Right atrium auricular region (tissue), 2 donors: ENCODE results near the gene MYO1E. TPM values are rescaled to one million over a fixed set of nuclear protein-coding genes. Genes with fewer than 3 reads are reported as not detected.

Experiments
- DNase-seq: peaks from one replicate; pipeline ENCODE4 v3.0.0-alpha.2; 2019; ENCODE audit warnings: low spot score
- H3K27ac ChIP-seq, 2 donors: fragments of 200-600 bp; sonication (generic); 1 replicate in 1 of 2; 2 replicates in 1 of 2; pipeline ENCODE4 v1.5.1; 2016 to 2019
- H3K27me3 ChIP-seq, 2 donors: fragments of 200-600 bp; sonication (generic); one replicate each; pipeline versions ENCODE4 v1.5.1 to v1.6.0; 2017 to 2019
- H3K36me3 ChIP-seq: fragments of 200-600 bp; sonication (generic); one replicate; pipeline ENCODE4 v1.5.1; 2016
- H3K4me1 ChIP-seq, 2 donors: fragments of 200-600 bp; sonication (generic); one replicate each; pipeline versions ENCODE4 v1.5.1 to v1.6.0; 2017 to 2019
- H3K4me3 ChIP-seq, 2 donors: fragments of 200-600 bp; sonication (generic); 1 replicate in 1 of 2; 2 replicates in 1 of 2; pipeline ENCODE4 v1.5.1; 2017 to 2019; ENCODE audit warnings: mild to moderate bottlenecking in 1 of 2, moderate library complexity in 1 of 2
- H3K9me3 ChIP-seq, 2 donors: fragments of 200-600 bp; sonication (generic); one replicate each; pipeline ENCODE4 v1.5.1; 2019
- CTCF ChIP-seq, 2 donors: fragments of 200-600 bp; sonication (generic); IDR thresholded peaks; one replicate each; pipeline ENCODE4 v1.5.1; 2019; ENCODE audit warnings: antibody characterized with exemption in 2 of 2
- total RNA-seq, 2 donors: library from RNA; depleted of rRNA; stranded (reverse); fragments of >200 nt; gene quantifications; one replicate each; pipeline ENCODE4 v1.1.0, GENCODE V29; 2016

The MYO1E gene
- total RNA-seq, 2 donors from 2014 or later, result 9.6 to 17.2 TPM

GRCh38 chr15:59278120-59278519 is 94.6 kb downstream of the MYO1E start:
- Histone ChIP-seq H3K9me3 (no peaks in the 10 kb centered on the region), H3K27ac (no peak overlapping the region), H3K27me3 (no peaks in the 10 kb centered on the region), H3K4me3 (no peak overlapping the region), H3K36me3 (no peaks in the 10 kb centered on the region), H3K4me1 (no peaks in the 10 kb centered on the region)
- no peak for DNase-seq
- no peak for TF ChIP-seq CTCF (IDR thresholded peaks at IDR 0.05)

- no peak for TF ChIP-seq CTCF (IDR thresholded peaks at IDR 0.05)
- H3K36me3 ChIP-seq, result no peaks in the 10 kb centered on the region
- no peak for DNase-seq
- H3K27ac ChIP-seq, result no peak overlapping the region
- no peak overlapping the region for H3K4me3 ChIP-seq
- no peaks in the 10 kb centered on the region for H3K27me3 ChIP-seq
- H3K4me1 ChIP-seq, result no peaks in the 10 kb centered on the region
- H3K9me3 ChIP-seq, result no peaks in the 10 kb centered on the region
Measured at GRCh38 chr15:59276225-59277178, 96.2 kb downstream of the MYO1E start.

GRCh38 chr15:59274126-59274970 is 98.3 kb downstream of the MYO1E start:
- Histone ChIP-seq H3K36me3 (no peaks in the 10 kb centered on the region), H3K4me1 (no peaks in the 10 kb centered on the region), H3K27me3 (no peaks in the 10 kb centered on the region), H3K9me3 (no peaks in the 10 kb centered on the region), H3K27ac (no peak overlapping the region), H3K4me3 (no peak overlapping the region)
- no peak for TF ChIP-seq CTCF (IDR thresholded peaks at IDR 0.05)
- no peak for DNase-seq

GRCh38 chr15:59273234-59273633 is 99.4 kb downstream of the MYO1E start:
- Histone ChIP-seq H3K36me3 (no peaks in the 10 kb centered on the region), H3K4me1 (no peaks in the 10 kb centered on the region), H3K4me3 (no peak overlapping the region), H3K27me3 (no peaks in the 10 kb centered on the region), H3K27ac (no peak overlapping the region), H3K9me3 (no peaks in the 10 kb centered on the region)
- no peak for DNase-seq
- no peak for TF ChIP-seq CTCF (IDR thresholded peaks at IDR 0.05)

GRCh38 chr15:59271595-59272201 is 101.0 kb downstream of the MYO1E start:
- Histone ChIP-seq H3K27ac (no peak overlapping the region), H3K9me3 (no peaks in the 10 kb centered on the region), H3K27me3 (no peaks in the 10 kb centered on the region), H3K4me3 (no peak overlapping the region), H3K4me1 (no peaks in the 10 kb centered on the region), H3K36me3 (no peaks in the 10 kb centered on the region)
- TF ChIP-seq CTCF (IDR thresholded peaks at IDR 0.05), result no peak
- no peak for DNase-seq
